Measurements from ENCODE around the gene UROC1. TPM values are rescaled to one million over a fixed set of nuclear protein-coding genes. Genes with fewer than 3 reads are reported as not detected.

The UROC1 gene
- total RNA-seq, 4 donors from 2014 or later, result not detected

GRCh38 chr3:126556637-126557414, 39.3 kb upstream of the UROC1 start:
- TF ChIP-seq CTCF (IDR thresholded peaks at IDR 0.05), result no peak
- TF ChIP-seq POLR2A (IDR thresholded peaks at IDR 0.05), result no peak
- intact Hi-C loops (cut with DNase I), result no loop called here
- DNase-seq, result no peak
- Histone ChIP-seq H3K27ac (no peak overlapping the region), H3K4me1 (no peaks in the 10 kb centered on the region), H3K4me3 (no peak overlapping the region), H3K36me3 (no peaks in the 10 kb centered on the region), H3K9me3 (no peaks in the 10 kb centered on the region), H3K27me3 (peaks cover 0 to 12% (median 0%) of the 10 kb centered on the region in 4 donors)
- 86 to 91% methylated on average over 4 to 5 of the region's 8 CpGs for WGBS, 2 donors

GRCh38 chr3:126555795-126556636, 38.4 kb upstream of the UROC1 start:
- no peaks in the 10 kb centered on the region for H3K9me3 ChIP-seq
- peaks cover 0 to 20% (median 0%) of the 10 kb centered on the region in 4 donors for H3K27me3 ChIP-seq
- no peak overlapping the region for H3K4me3 ChIP-seq
- DNase-seq, result no peak
- no peak for TF ChIP-seq POLR2A (IDR thresholded peaks at IDR 0.05)
- no peak for TF ChIP-seq CTCF (IDR thresholded peaks at IDR 0.05)
- WGBS, 2 donors, result 69 to 96% methylated on average over 3 to 7 of the region's 10 CpGs
- no peak overlapping the region for H3K27ac ChIP-seq
- H3K36me3 ChIP-seq, result no peaks in the 10 kb centered on the region
- intact Hi-C loops (cut with DNase I), result no loop called here
- H3K4me1 ChIP-seq, result no peaks in the 10 kb centered on the region

- no peaks in the 10 kb centered on the region for H3K4me1 ChIP-seq
- no peaks in the 10 kb centered on the region for H3K9me3 ChIP-seq
- H3K4me3 ChIP-seq, result no peak overlapping the region
- H3K36me3 ChIP-seq, result no peaks in the 10 kb centered on the region
- no peak for DNase-seq
- TF ChIP-seq CTCF (IDR thresholded peaks at IDR 0.05), result no peak
- no peak for TF ChIP-seq POLR2A (IDR thresholded peaks at IDR 0.05)
- H3K27ac ChIP-seq, result no peak overlapping the region
- peaks cover 0 to 31% (median 0%) of the 10 kb centered on the region in 4 donors for H3K27me3 ChIP-seq
- 89 to 91% methylated on average over 6 to 11 of the region's 19 CpGs for WGBS, 2 donors
- intact Hi-C loops (cut with DNase I), result no loop called here
These were observed 37.3 kb upstream of the UROC1 start for GRCh38 chr3:126554560-126555525.

- Histone ChIP-seq H3K9me3 (no peaks in the 10 kb centered on the region), H3K4me1 (no peaks in the 10 kb centered on the region), H3K36me3 (no peaks in the 10 kb centered on the region), H3K27ac (no peak overlapping the region), H3K27me3 (peaks cover 0 to 36% (median 0%) of the 10 kb centered on the region in 4 donors), H3K4me3 (no peak overlapping the region)
- no peak for DNase-seq
- 68 to 75% methylated on average over 10 to 19 of the region's 19 CpGs for WGBS, 2 donors
- TF ChIP-seq POLR2A (IDR thresholded peaks at IDR 0.05), result no peak
- no peak for TF ChIP-seq CTCF (IDR thresholded peaks at IDR 0.05)
- intact Hi-C loops (cut with DNase I), result no loop called here
These were observed 35.9 kb upstream of the UROC1 start for GRCh38 chr3:126553284-126554084.
